ENCODE results near the gene ITPRID2.

GRCh38 chr2:181895818-181896217, 4.3 kb downstream of the ITPRID2 start:
- TF ChIP-seq CTCF (IDR thresholded peaks at IDR 0.05 in 2 of 3, conservative IDR thresholded peaks at IDR 0.05 in 1 of 3; ENCODE audit: borderline replicate concordance in 1 of 3, insufficient read depth in 1 of 3, low read depth in 2 of 3, low read length in 2 of 3) (no peak), POLR2A (IDR thresholded peaks at IDR 0.05; ENCODE audit: borderline replicate concordance, extremely low read depth, insufficient read depth, insufficient read length) (no peak), YY1 (IDR thresholded peaks at IDR 0.05; ENCODE audit: extremely low read depth, insufficient replicate concordance, low read depth, low read length) (no peak), FOSL1 (IDR thresholded peaks at IDR 0.05; ENCODE audit: low read depth) (no peak), POLR2AphosphoS5 (IDR thresholded peaks at IDR 0.05; ENCODE audit: low read depth, low read length) (no peak), ZNF274 (IDR thresholded peaks at IDR 0.05; ENCODE audit: low read depth, low read length) (no peak), RAD21 (IDR thresholded peaks at IDR 0.05; ENCODE audit: low read depth) (no peak), JUND (IDR thresholded peaks at IDR 0.05) (peak; percentile 8; the same call in 1 of the 2 replicates), REST (IDR thresholded peaks at IDR 0.05; ENCODE audit: low read depth) (no peak)
